Activated CD4-positive, alpha-beta T cell treated with anti-CD3 and anti-CD28 coated beads for 36 hours (primary cell): ENCODE results near the gene RNASET2. TPM values are rescaled to one million over a fixed set of nuclear protein-coding genes. Genes with fewer than 3 reads are reported as not detected.

ENCODE experiments used
- ATAC-seq: fragments of 200-7000 bp; cut with Tn5 transposase; one replicate; pipeline ENCODE4 v1.10.0; 2021; ENCODE audit warnings: mild to moderate bottlenecking, moderate library complexity
- CTCF ChIA-PET: fragments of 350-600 bp; sonication (Branson Sonifier 250); formaldehyde crosslinking; loops from one replicate; lab custom pipeline; 2021; ENCODE audit warnings: antibody characterized with exemption; lab: Charles Lee
- POLR2A ChIA-PET: fragments of 350-600 bp; sonication (Branson Sonifier 250); formaldehyde crosslinking; loops from one replicate; lab custom pipeline; 2021; ENCODE audit warnings: antibody characterized with exemption, inconsistent platforms; lab: Charles Lee
- DNase-seq: peaks from one replicate; pipeline ENCODE4 v3.0.0-alpha.2; 2020
- H3K27ac Mint-ChIP-seq: one replicate; pipeline ENCODE4 v1.8.0; 2021; ENCODE audit warnings: mixed read lengths
- H3K27me3 Mint-ChIP-seq: one replicate; pipeline ENCODE4 v1.8.0; 2021; ENCODE audit warnings: mixed read lengths
- H3K36me3 Mint-ChIP-seq: one replicate; pipeline ENCODE4 v1.8.0; 2021; ENCODE audit warnings: low read depth, mixed read lengths
- H3K4me1 Mint-ChIP-seq: one replicate; pipeline ENCODE4 v1.8.0; 2021; ENCODE audit warnings: mixed read lengths
- H3K4me3 Mint-ChIP-seq: one replicate; pipeline ENCODE4 v1.8.0; 2021; ENCODE audit warnings: mild to moderate bottlenecking, moderate library complexity, mixed read lengths
- H3K9me3 Mint-ChIP-seq: one replicate; pipeline ENCODE4 v1.8.0; 2021; ENCODE audit warnings: low read depth, mixed read lengths
- intact Hi-C, 2 experiments: fragments of 100-400 bp; cut with DNase I in 1 of 2; cut with micrococcal nuclease in 1 of 2; formaldehyde crosslinking; loops; one replicate each; pipeline versions ENCODE4 v1.14.2 to v1.15.1; 2022 to 2024; cut with DNase I, micrococcal nuclease
- total RNA-seq, 2 experiments: library from RNA; stranded (reverse); gene quantifications; one replicate each; pipeline ENCODE4 v1.2.3, GENCODE V29; 2021

The RNASET2 gene
- 10 to 100 TPM; 68.7 to 85.2 TPM for total RNA-seq

- Mint-ChIP-seq H3K27ac (peak within 1 kb of the TSS; percentile 97), H3K36me3 (peaks cover 27% of the 10 kb centered on the region), H3K4me1 (peaks cover 69% of the 10 kb centered on the region), H3K4me3 (peak within 1 kb of the TSS; percentile 94), H3K9me3 (no peaks in the 10 kb centered on the region), H3K27me3 (no peaks in the 10 kb centered on the region)
- peak; percentile 100 for DNase-seq
- CTCF ChIA-PET = interaction anchor here (0.6 to 3.5 kb wide), 4 partner anchors 14 to 42 kb away, joined by 3 to 18 read pairs (median 4); no protein-coding TSS in a partner anchor
- peak; percentile 80 for ATAC-seq
- intact Hi-C loops = loop anchor here (1.0 to 2.0 kb wide), 5 partner anchors 14 to 573 kb away; partner anchors contain the start of genes CEP43 (in 2 of the 2) and RPS6KA2 (in 1 of the 2)
- POLR2A ChIA-PET = interaction anchor here (0.9 to 1.3 kb wide), 3 partner anchors 15 to 43 kb away, joined by 3 to 5 read pairs (median 3); partner anchors contain the start of gene CEP43
Measured at GRCh38 chr6:166956444-166957086, at the start of gene RNASET2. TSS of gene RNASET2 (minus strand) at chr6:166956550. CDS start at chr6:166956182, 368 bp downstream.

- intact Hi-C loops = no loop called here
- DNase-seq (no peak), ATAC-seq (no peak)
- Mint-ChIP-seq H3K4me3 (no peak overlapping the region), H3K4me1 (peaks cover 13% of the 10 kb centered on the region), H3K9me3 (no peaks in the 10 kb centered on the region), H3K36me3 (peaks cover 42% of the 10 kb centered on the region), H3K27me3 (no peaks in the 10 kb centered on the region), H3K27ac (no peak overlapping the region)
- ChIA-PET CTCF (interaction anchor here (0.7 kb wide), 1 partner anchor 719 kb away, joined by 3 read pairs; no protein-coding TSS in a partner anchor), POLR2A (interaction anchor here (0.7 kb wide), 1 partner anchor 517 kb away, joined by 3 read pairs; no protein-coding TSS in a partner anchor)
Measured at GRCh38 chr6:167005350-167006159, 49.2 kb upstream of the RNASET2 start.

- Mint-ChIP-seq H3K27me3 (no peaks in the 10 kb centered on the region), H3K36me3 (peaks cover 22% of the 10 kb centered on the region), H3K4me1 (peaks cover 26% of the 10 kb centered on the region), H3K27ac (peak overlapping the region; percentile 22), H3K9me3 (no peaks in the 10 kb centered on the region), H3K4me3 (peak overlapping the region; percentile 85)
- ATAC-seq (no peak), DNase-seq (no peak)
- CTCF ChIA-PET = interaction anchor here (0.7 to 1.9 kb wide), 4 partner anchors 11 to 687 kb away, joined by 3 to 12 read pairs (median 4); no protein-coding TSS in a partner anchor
- intact Hi-C loops = no loop called here
- POLR2A ChIA-PET = no interaction called here
Measured at GRCh38 chr6:167000759-167001158, 44.4 kb upstream of the RNASET2 start.

GRCh38 chr6:166999884-167000253 lies 43.5 kb upstream of the RNASET2 start:
- ChIA-PET POLR2A (interaction anchor here (1.0 kb wide), 1 partner anchor 48 kb away, joined by 4 read pairs; no protein-coding TSS in a partner anchor), CTCF (interaction anchor here (0.8 to 1.9 kb wide), 9 partner anchors 10 to 351 kb away, joined by 3 to 12 read pairs (median 4); no protein-coding TSS in a partner anchor)

GRCh38 chr6:166999145-166999883 lies 43.0 kb upstream of the RNASET2 start, which contains the start of gene CEP43:
TSS of gene CEP43 (plus strand) at chr6:166999397. CDS start at chr6:166999413, 16 bp downstream.
- DNase-seq = peak; percentile 91
- peak within 1 kb of the TSS; percentile 85 for H3K4me3 Mint-ChIP-seq
- no peaks in the 10 kb centered on the region for H3K27me3 Mint-ChIP-seq
- ChIA-PET CTCF (interaction anchor here (0.6 to 1.9 kb wide), 10 partner anchors 10 to 352 kb away, joined by 3 to 12 read pairs (median 4); no protein-coding TSS in a partner anchor), POLR2A (interaction anchor here (0.7 to 1.0 kb wide), 3 partner anchors 43 to 329 kb away, joined by 3 to 4 read pairs (median 3); partner anchors contain the start of gene RNASET2)
- peak within 1 kb of the TSS; percentile 78 for H3K27ac Mint-ChIP-seq
- peaks cover 16% of the 10 kb centered on the region for H3K36me3 Mint-ChIP-seq
- no peaks in the 10 kb centered on the region for H3K9me3 Mint-ChIP-seq
- intact Hi-C loops = loop anchor here (1.0 to 2.0 kb wide), 12 partner anchors 42 to 827 kb away; partner anchors contain the start of genes RPS6KA2 (in 2 of the 2), AFDN (in 1 of the 2), MPC1 (in 1 of the 2) and RNASET2 (in 1 of the 2)
- peak; percentile 96 for ATAC-seq
- H3K4me1 Mint-ChIP-seq = peaks cover 26% of the 10 kb centered on the region

More at GRCh38 chr6:166999884-167000253, 43.5 kb upstream of the RNASET2 start:
- ATAC-seq (no peak), DNase-seq (no peak)
- H3K27ac Mint-ChIP-seq = peak overlapping the region; percentile 78
- no peaks in the 10 kb centered on the region for H3K27me3 Mint-ChIP-seq
- peak overlapping the region; percentile 85 for H3K4me3 Mint-ChIP-seq
- intact Hi-C loops = loop anchor here (1.0 to 2.0 kb wide), 12 partner anchors 43 to 827 kb away; partner anchors contain the start of genes RPS6KA2 (in 2 of the 2), AFDN (in 1 of the 2), MPC1 (in 1 of the 2) and RNASET2 (in 1 of the 2)
- peaks cover 16% of the 10 kb centered on the region for H3K36me3 Mint-ChIP-seq
- no peaks in the 10 kb centered on the region for H3K9me3 Mint-ChIP-seq
- peaks cover 26% of the 10 kb centered on the region for H3K4me1 Mint-ChIP-seq

GRCh38 chr6:166998256-166999144 lies 42.1 kb upstream of the RNASET2 start:
- POLR2A ChIA-PET = interaction anchor here (0.7 to 1.0 kb wide), 3 partner anchors 42 to 330 kb away, joined by 3 to 4 read pairs (median 3); partner anchors contain the start of gene RNASET2
- Mint-ChIP-seq H3K4me1 (peaks cover 28% of the 10 kb centered on the region), H3K9me3 (no peaks in the 10 kb centered on the region), H3K27me3 (no peaks in the 10 kb centered on the region), H3K4me3 (peak overlapping the region; percentile 85), H3K36me3 (peaks cover 14% of the 10 kb centered on the region), H3K27ac (peak overlapping the region; percentile 63)
- intact Hi-C loops = loop anchor here (1.0 to 2.0 kb wide), 12 partner anchors 41 to 828 kb away; partner anchors contain the start of genes RPS6KA2 (in 2 of the 2), AFDN (in 1 of the 2), MPC1 (in 1 of the 2) and RNASET2 (in 1 of the 2)
- DNase-seq (peak; percentile 37), ATAC-seq (peak; percentile 3)
- CTCF ChIA-PET = interaction anchor here (0.6 to 1.9 kb wide), 7 partner anchors 9 to 353 kb away, joined by 3 to 12 read pairs (median 5); no protein-coding TSS in a partner anchor

GRCh38 chr6:166997768-166998255 lies 41.5 kb upstream of the RNASET2 start:
- Mint-ChIP-seq H3K27ac (peak overlapping the region; percentile 37), H3K4me1 (peaks cover 29% of the 10 kb centered on the region), H3K4me3 (peak overlapping the region; percentile 85), H3K27me3 (no peaks in the 10 kb centered on the region), H3K9me3 (no peaks in the 10 kb centered on the region), H3K36me3 (peaks cover 14% of the 10 kb centered on the region)
- intact Hi-C loops = loop anchor here (1.0 to 2.0 kb wide), 5 partner anchors 49 to 829 kb away; partner anchors contain the start of genes AFDN (in 1 of the 2) and MPC1 (in 1 of the 2)
- ATAC-seq (peak; percentile 31), DNase-seq (peak; percentile 75)
- ChIA-PET CTCF (interaction anchor here (0.6 to 1.1 kb wide), 3 partner anchors 40 to 97 kb away, joined by 3 to 4 read pairs (median 3); no protein-coding TSS in a partner anchor), POLR2A (interaction anchor here (0.6 kb wide), 1 partner anchor 72 kb away, joined by 7 read pairs; no protein-coding TSS in a partner anchor)

- ChIA-PET CTCF (interaction anchor here (0.6 kb wide), 1 partner anchor 59 kb away, joined by 3 read pairs; no protein-coding TSS in a partner anchor), POLR2A (interaction anchor here (0.6 kb wide), 1 partner anchor 71 kb away, joined by 7 read pairs; no protein-coding TSS in a partner anchor)
- Mint-ChIP-seq H3K9me3 (no peaks in the 10 kb centered on the region), H3K4me3 (peak overlapping the region; percentile 85), H3K4me1 (peaks cover 29% of the 10 kb centered on the region), H3K36me3 (peaks cover 14% of the 10 kb centered on the region), H3K27ac (peak overlapping the region; percentile 37), H3K27me3 (no peaks in the 10 kb centered on the region)
- no peak for ATAC-seq
- intact Hi-C loops = loop anchor here in 1 of 2 experiments (1.0 kb wide), 1 partner anchor 145 kb away; no protein-coding TSS in a partner anchor
- DNase-seq = no peak
Measured at GRCh38 chr6:166997348-166997747, 41.0 kb upstream of the RNASET2 start.

- Mint-ChIP-seq H3K9me3 (no peaks in the 10 kb centered on the region), H3K4me1 (peaks cover 27% of the 10 kb centered on the region), H3K27me3 (no peaks in the 10 kb centered on the region), H3K4me3 (no peak overlapping the region), H3K27ac (no peak overlapping the region), H3K36me3 (peaks cover 13% of the 10 kb centered on the region)
- DNase-seq (no peak), ATAC-seq (no peak)
- intact Hi-C loops = no loop called here
- POLR2A ChIA-PET = no interaction called here
- CTCF ChIA-PET = no interaction called here
Measured at GRCh38 chr6:166996406-166996805, 40.1 kb upstream of the RNASET2 start.
